GM10248 (cell line): ENCODE results near the gene SEMA3D.

Experiments used
- CTCF ChIA-PET: fragments of 300-600 bp; sonication (Branson Sonifier 250); formaldehyde crosslinking; extraction: SDS; loops from one replicate; lab custom pipeline; 2021; ENCODE audit warnings: antibody characterized with exemption; lab: Yijun Ruan, JAX
- POLR2A ChIA-PET: fragments of 350-650 bp; sonication (Branson Sonifier 250); formaldehyde crosslinking; extraction: SDS; loops from one replicate; lab custom pipeline; 2020; ENCODE audit warnings: antibody characterized with exemption; lab: Yijun Ruan, JAX
- DNase-seq: peaks from one replicate; pipeline ENCODE4 v3.0.0; 2012; ENCODE audit errors: extremely low spot score
- TF ChIP-seq, protein P1 (sequence below): IDR thresholded peaks from 2 replicates; pipeline ENCODE4 v1.5.1; 2012; ENCODE audit warnings: mild to moderate bottlenecking, low read depth; ENCODE audit errors: extremely low read depth, missing control alignments, control extremely low read depth

SEMA3D gene

DNA sequence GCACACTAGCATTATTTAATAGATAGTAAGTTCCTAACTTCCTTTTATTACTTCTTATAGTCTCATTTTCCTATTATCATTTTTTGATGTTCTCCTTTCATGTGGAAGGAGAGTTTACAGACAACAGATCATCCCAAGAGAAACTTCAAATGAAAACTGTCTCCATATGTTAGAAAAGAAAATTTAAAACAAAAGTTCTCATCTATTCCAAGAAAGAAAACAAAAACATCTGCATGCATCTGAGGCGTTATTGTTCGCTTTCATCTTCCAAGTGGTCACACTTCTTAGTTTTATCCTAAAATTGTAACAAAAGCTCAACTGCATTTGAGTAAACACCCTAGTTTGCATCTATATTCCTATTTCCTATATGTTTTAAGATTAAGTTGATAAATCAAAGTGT lies 126.2 kb downstream of the SEMA3D start:
- POLR2A ChIA-PET = no interaction called here
- CTCF ChIA-PET = no interaction called here

DNA sequence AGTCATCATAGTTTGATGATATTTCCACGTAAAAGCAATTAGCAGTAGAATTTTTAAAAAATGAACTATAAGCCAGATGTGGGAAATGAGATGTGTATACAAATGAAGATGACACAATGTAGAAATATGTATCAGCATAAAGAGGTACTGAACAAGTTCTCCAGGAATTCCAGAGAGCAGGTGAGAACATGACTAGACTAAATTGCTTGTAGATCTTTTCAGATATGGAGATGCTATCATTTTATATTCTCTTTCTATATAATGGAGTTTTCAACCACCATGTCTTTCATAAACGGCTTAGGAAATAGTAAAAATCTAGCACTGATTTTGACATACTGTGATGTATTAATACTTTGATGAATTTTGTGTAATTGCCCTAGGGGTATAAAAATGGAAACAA lies 130.9 kb downstream of the SEMA3D start:
- ChIA-PET POLR2A (no interaction called here), CTCF (no interaction called here)
- TF ChIP-seq, protein P1, sequence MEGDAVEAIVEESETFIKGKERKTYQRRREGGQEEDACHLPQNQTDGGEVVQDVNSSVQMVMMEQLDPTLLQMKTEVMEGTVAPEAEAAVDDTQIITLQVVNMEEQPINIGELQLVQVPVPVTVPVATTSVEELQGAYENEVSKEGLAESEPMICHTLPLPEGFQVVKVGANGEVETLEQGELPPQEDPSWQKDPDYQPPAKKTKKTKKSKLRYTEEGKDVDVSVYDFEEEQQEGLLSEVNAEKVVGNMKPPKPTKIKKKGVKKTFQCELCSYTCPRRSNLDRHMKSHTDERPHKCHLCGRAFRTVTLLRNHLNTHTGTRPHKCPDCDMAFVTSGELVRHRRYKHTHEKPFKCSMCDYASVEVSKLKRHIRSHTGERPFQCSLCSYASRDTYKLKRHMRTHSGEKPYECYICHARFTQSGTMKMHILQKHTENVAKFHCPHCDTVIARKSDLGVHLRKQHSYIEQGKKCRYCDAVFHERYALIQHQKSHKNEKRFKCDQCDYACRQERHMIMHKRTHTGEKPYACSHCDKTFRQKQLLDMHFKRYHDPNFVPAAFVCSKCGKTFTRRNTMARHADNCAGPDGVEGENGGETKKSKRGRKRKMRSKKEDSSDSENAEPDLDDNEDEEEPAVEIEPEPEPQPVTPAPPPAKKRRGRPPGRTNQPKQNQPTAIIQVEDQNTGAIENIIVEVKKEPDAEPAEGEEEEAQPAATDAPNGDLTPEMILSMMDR = no peak
- no peak for DNase-seq

More for the DNA sequence above, 126.2 kb downstream of the SEMA3D start:
- DNase-seq = no peak
- TF ChIP-seq, protein P1 = no peak

DNA sequence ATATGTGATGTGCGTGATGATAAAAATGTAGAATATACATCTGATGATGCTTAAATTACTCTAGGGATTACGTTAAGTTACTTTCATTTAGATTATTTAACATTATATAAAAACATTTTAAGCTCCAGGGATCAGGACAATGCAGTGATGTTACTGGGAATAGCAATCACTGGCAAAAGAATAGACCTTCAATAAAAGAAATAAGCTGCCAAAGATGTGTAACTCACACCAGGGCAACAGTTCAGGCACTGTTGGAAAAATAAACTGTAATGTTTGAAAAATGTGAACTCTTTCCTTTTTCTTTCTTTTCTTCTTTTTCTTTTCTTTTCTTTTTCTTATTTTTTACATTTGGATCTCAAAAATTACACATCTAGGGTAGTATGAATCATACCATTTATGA lies 131.7 kb downstream of the SEMA3D start:
- ChIA-PET CTCF (interaction anchor here (1.1 to 1.4 kb wide), 2 partner anchors 14 to 17 kb away, joined by 3 read pairs; no protein-coding TSS in a partner anchor), POLR2A (no interaction called here)
- DNase-seq = no peak
- TF ChIP-seq, protein P1 = no peak

DNA sequence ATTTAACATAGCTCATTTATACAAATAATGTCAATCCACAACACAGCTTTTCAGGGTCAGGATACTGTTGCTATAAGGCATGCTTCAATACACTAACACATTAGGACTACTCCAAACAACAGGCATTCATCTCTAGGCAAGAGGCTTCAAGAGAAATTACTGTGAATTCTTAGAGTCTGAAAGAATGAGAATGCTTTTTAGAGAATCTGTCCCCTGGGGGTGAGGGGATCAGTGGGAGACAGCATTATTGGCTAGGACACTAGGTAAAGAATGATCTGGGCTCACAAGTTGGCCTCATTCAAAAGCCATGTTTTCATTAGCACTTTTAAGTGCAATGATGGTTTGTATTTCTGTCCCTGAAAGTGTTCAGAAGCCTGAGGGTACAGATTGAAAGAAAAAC lies 132.6 kb downstream of the SEMA3D start:
- no peak for DNase-seq
- POLR2A ChIA-PET = no interaction called here
- TF ChIP-seq, protein P1 = no peak
- CTCF ChIA-PET = interaction anchor here (1.4 kb wide), 1 partner anchor 16 kb away, joined by 3 read pairs; no protein-coding TSS in a partner anchor

DNA sequence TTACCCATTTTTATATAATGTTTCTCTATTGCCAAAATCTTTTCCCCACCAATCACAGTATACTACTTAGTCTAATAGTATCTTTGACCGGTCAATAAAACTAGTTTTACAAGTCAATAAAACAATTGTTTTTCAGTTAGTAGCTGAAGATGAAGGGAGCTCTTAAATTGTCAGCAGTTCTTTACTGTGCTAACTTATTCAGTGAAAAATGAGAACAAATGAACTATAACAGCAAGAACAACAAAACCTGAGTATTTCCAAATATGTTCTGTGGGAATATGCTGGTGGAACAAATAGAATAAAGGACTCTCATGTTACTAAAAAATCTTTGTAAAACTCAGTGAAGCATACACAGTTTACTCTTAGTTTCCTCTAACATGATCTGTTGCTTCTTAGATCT lies 134.0 kb downstream of the SEMA3D start:
- ChIA-PET CTCF (interaction anchor here (1.2 to 1.4 kb wide), 2 partner anchors 11 to 502 kb away, joined by 3 to 4 read pairs; no protein-coding TSS in a partner anchor), POLR2A (no interaction called here)
- DNase-seq = no peak
- TF ChIP-seq, protein P1 = no peak

DNA sequence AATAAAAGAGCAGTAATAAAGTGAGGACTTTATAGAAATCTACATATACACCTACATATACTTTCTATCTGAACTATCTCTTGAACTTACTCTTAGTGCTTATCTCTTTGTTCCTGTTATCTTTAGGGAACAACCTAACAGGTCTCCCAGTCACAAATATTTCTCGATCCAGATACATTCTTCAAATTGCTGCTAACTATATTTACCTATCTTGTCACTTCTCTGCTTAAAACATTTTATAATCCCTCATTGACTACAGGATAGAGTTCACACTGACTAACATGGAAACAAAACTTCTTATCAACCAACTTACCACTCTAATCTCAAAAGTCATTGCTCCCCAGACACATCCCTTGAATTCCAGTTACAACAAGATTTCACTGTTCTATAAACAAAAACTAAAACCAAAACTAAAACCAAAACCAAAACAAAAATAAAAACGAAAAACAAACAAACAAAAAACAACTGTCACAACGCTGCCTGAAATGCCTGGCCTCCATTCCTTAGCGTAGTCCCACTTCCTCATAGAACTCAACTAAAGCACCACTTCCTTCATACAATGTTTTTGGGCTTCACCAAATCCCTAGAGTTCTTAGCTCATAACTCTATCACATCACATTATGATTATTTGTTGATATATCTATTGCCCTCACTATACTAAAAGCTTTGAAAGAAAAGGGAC lies 134.7 kb downstream of the SEMA3D start:
- POLR2A ChIA-PET = no interaction called here
- DNase-seq = no peak
- TF ChIP-seq, protein P1 = no peak
- CTCF ChIA-PET = interaction anchor here (1.2 to 1.4 kb wide), 2 partner anchors 10 to 503 kb away, joined by 3 to 4 read pairs; no protein-coding TSS in a partner anchor
